GM19025 (cell line): ENCODE results near the gene VPS37D.
A peak's percentile ranks its signal among the peaks of the same experiment; 100 is the strongest.
"Not testable (repeated sequence)": the region's sequence is repeated elsewhere in the genome, so short reads cannot be mapped to it uniquely, and the experiment has no call there.

Experiments used
- ATAC-seq: cut with Tn5 transposase; IDR thresholded peaks from one replicate; pipeline ENCODE4 v1.9.1; 2021; ENCODE audit warnings: mild to moderate bottlenecking, low read depth, moderate library complexity; ENCODE audit not compliant: unreplicated experiment

The VPS37D gene

GRCh38 chr7:73667344-73668102 is at the start of gene VPS37D:
Gene VPS37D (plus strand): TSS chr7:73667831. CDS start chr7:73667959, 128 bp downstream.
- ATAC-seq = peak; percentile 97

GRCh38 chr7:73618538-73618937 is 49.1 kb upstream of the VPS37D start:
- no peak for ATAC-seq

GRCh38 chr7:73619394-73619793 is 48.2 kb upstream of the VPS37D start:
- ATAC-seq = not testable (repeated sequence)

GRCh38 chr7:73621168-73622063 is 46.2 kb upstream of the VPS37D start:
- no peak for ATAC-seq

GRCh38 chr7:73622527-73622908 is 45.1 kb upstream of the VPS37D start:
- ATAC-seq = no peak

GRCh38 chr7:73622909-73623797 is 44.5 kb upstream of the VPS37D start:
- no peak for ATAC-seq

GRCh38 chr7:73623798-73624668 is 43.6 kb upstream of the VPS37D start, which contains the start of gene MLXIPL:
Gene MLXIPL (minus strand): TSS chr7:73624522. CDS start chr7:73624492, 30 bp downstream.
- ATAC-seq = no peak

- no peak for ATAC-seq
These were observed 43.0 kb upstream of the VPS37D start for GRCh38 chr7:73624669-73625001.

GRCh38 chr7:73625276-73625675 is 42.4 kb upstream of the VPS37D start:
- ATAC-seq = no peak

- no peak for ATAC-seq
These were observed 40.8 kb upstream of the VPS37D start for GRCh38 chr7:73626814-73627213.

GRCh38 chr7:73628504-73628903 is 39.1 kb upstream of the VPS37D start:
- ATAC-seq = no peak

- no peak for ATAC-seq
These were observed 36.1 kb upstream of the VPS37D start for GRCh38 chr7:73631558-73631957.

GRCh38 chr7:73633323-73633722 is 34.3 kb upstream of the VPS37D start:
- ATAC-seq = no peak

GRCh38 chr7:73633844-73634243 is 33.8 kb upstream of the VPS37D start:
- no peak for ATAC-seq

GRCh38 chr7:73635428-73636200 is 32.0 kb upstream of the VPS37D start:
- no peak for ATAC-seq

- ATAC-seq = no peak
These were observed 28.7 kb upstream of the VPS37D start for GRCh38 chr7:73638911-73639310.

GRCh38 chr7:73642834-73643233 is 24.8 kb upstream of the VPS37D start:
- no peak for ATAC-seq

GRCh38 chr7:73644688-73645286 is 22.8 kb upstream of the VPS37D start:
- no peak for ATAC-seq
